Transverse colon (tissue), 4 donors: ENCODE results near the gene MAL.

ENCODE experiments used
- POLR2AphosphoS5 ChIP-seq, 3 donors: sonication (generic); formaldehyde crosslinking; IDR thresholded peaks; one replicate each; pipeline ENCODE4 v1.6.1; 2016; ENCODE audit warnings: antibody characterized with exemption in 3 of 3
- TF ChIP-seq, protein P1 (sequence below), 5 experiments: fragments of 200-600 bp in 3 of 5; fragments of 450-650 bp in 2 of 5; sonication (generic) in 3 of 5; IDR thresholded peaks; 1 replicate in 2 of 5; 2 replicates in 3 of 5; pipeline ENCODE4 v1.5.1; 2016 to 2017; ENCODE audit warnings: antibody characterized with exemption in 5 of 5, inconsistent platforms in 3 of 5, mild to moderate bottlenecking in 2 of 5, moderate library complexity in 1 of 5

GRCh38 chr2:95008306-95008705, 17.2 kb upstream of the MAL start:
- no peak for TF ChIP-seq POLR2AphosphoS5 (IDR thresholded peaks at IDR 0.05)
- TF ChIP-seq, protein P1, sequence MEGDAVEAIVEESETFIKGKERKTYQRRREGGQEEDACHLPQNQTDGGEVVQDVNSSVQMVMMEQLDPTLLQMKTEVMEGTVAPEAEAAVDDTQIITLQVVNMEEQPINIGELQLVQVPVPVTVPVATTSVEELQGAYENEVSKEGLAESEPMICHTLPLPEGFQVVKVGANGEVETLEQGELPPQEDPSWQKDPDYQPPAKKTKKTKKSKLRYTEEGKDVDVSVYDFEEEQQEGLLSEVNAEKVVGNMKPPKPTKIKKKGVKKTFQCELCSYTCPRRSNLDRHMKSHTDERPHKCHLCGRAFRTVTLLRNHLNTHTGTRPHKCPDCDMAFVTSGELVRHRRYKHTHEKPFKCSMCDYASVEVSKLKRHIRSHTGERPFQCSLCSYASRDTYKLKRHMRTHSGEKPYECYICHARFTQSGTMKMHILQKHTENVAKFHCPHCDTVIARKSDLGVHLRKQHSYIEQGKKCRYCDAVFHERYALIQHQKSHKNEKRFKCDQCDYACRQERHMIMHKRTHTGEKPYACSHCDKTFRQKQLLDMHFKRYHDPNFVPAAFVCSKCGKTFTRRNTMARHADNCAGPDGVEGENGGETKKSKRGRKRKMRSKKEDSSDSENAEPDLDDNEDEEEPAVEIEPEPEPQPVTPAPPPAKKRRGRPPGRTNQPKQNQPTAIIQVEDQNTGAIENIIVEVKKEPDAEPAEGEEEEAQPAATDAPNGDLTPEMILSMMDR (IDR thresholded peaks at IDR 0.05) = no peak
